IMR-90 (cell line): ENCODE results near the gene PPM1J. TPM values are rescaled to one million over a fixed set of nuclear protein-coding genes. Genes with fewer than 3 reads are reported as not detected.

Experiments used
- ATAC-seq: fragments of 200-7000 bp; cut with Tn5 transposase; 2 replicates; pipeline ENCODE4 v1.9.1; 2020; ENCODE audit warnings: low read depth, mild to moderate bottlenecking, moderate library complexity
- BruUV-seq: library from RNA; stranded (reverse); fragments of 400-500 nt; replicated peaks from 2 replicates; lab custom pipeline; 2021; lab: Mats Ljungman, UMichigan
- CTCF ChIA-PET: fragments of 300-600 bp; formaldehyde crosslinking; extraction: SDS; loops from one replicate; lab custom pipeline; 2021; ENCODE audit warnings: antibody characterized with exemption; lab: Yijun Ruan, JAX
- POLR2A ChIA-PET: fragments of 300-600 bp; sonication (Branson Sonifier 250); formaldehyde crosslinking; loops from one replicate; lab custom pipeline; 2022; ENCODE audit warnings: antibody characterized with exemption; ENCODE audit not compliant: unreplicated experiment; lab: Charles Lee
- DNase-seq: peaks from one replicate; pipeline ENCODE4 v3.0.0; 2013
- H2AFZ ChIP-seq: replicated peaks from 2 replicates; pipeline ENCODE3; 2013; ENCODE audit warnings: low read length, mild to moderate bottlenecking; ENCODE audit not compliant: poor library complexity
- H2AK5ac ChIP-seq: 2 replicates; pipeline ENCODE4 v1.6.1; 2013; ENCODE audit warnings: low read depth, low read length, inconsistent platforms
- H2AK9ac ChIP-seq: replicated peaks from 2 replicates; pipeline ENCODE3; 2013; ENCODE audit warnings: mild to moderate bottlenecking, low read depth, low read length, moderate library complexity; ENCODE audit not compliant: poor library complexity
- H2BK120ac ChIP-seq: 2 replicates; pipeline ENCODE4 v1.6.1; 2013; ENCODE audit warnings: low read depth, low read length, inconsistent platforms
- H2BK15ac ChIP-seq: 3 replicates; pipeline ENCODE4 v1.6.1; 2013; ENCODE audit warnings: low read depth, low read length, inconsistent platforms
- H2BK20ac ChIP-seq: 2 replicates; pipeline ENCODE4 v1.6.1; 2013; ENCODE audit warnings: low read depth, mild to moderate bottlenecking, inconsistent platforms, low read length, moderate library complexity
- H2BK5ac ChIP-seq: 2 replicates; pipeline ENCODE4 v1.6.1; 2013; ENCODE audit warnings: mild to moderate bottlenecking, low read depth, low read length, inconsistent platforms; ENCODE audit not compliant: poor library complexity, severe bottlenecking
- H3K14ac ChIP-seq: replicated peaks from 2 replicates; pipeline ENCODE4 v1.6.1; 2013; ENCODE audit warnings: low read depth, low read length, inconsistent platforms
- H3K18ac ChIP-seq: 2 replicates; pipeline ENCODE4 v1.6.1; 2013; ENCODE audit warnings: low read depth, low read length, control low read depth
- H3K23ac ChIP-seq: 2 replicates; pipeline ENCODE4 v1.6.1; 2013; ENCODE audit warnings: low read depth, low read length, inconsistent platforms
- H3K27ac ChIP-seq: 2 replicates; pipeline ENCODE4 v1.5.1; 2013; ENCODE audit warnings: mild to moderate bottlenecking, control low read depth, low read length; ENCODE audit not compliant: insufficient read depth
- H3K27me3 ChIP-seq: 2 replicates; pipeline ENCODE4 v1.6.1; 2013; ENCODE audit warnings: low read length; ENCODE audit not compliant: control insufficient read depth, insufficient read depth
- H3K36me3 ChIP-seq: 2 replicates; pipeline ENCODE4 v1.6.1; 2013; ENCODE audit warnings: low read length, mixed read lengths; ENCODE audit not compliant: control insufficient read depth, insufficient read depth
- H3K4ac ChIP-seq: 2 replicates; pipeline ENCODE4 v1.6.1; 2013; ENCODE audit warnings: low read depth, low read length, inconsistent platforms
- H3K4me1 ChIP-seq: 2 replicates; pipeline ENCODE4 v1.6.1; 2013; ENCODE audit warnings: low read length, mixed read lengths; ENCODE audit not compliant: control insufficient read depth, insufficient read depth
- H3K4me2 ChIP-seq: 2 replicates; pipeline ENCODE4 v1.6.1; 2013; ENCODE audit warnings: low read depth, mild to moderate bottlenecking, control low read depth, low read length, moderate library complexity
- H3K4me3 ChIP-seq: 2 replicates; pipeline ENCODE4 v1.5.1; 2013; ENCODE audit warnings: low read depth, mild to moderate bottlenecking, control low read depth, low read length, moderate library complexity; ENCODE audit not compliant: insufficient read depth
- H3K56ac ChIP-seq: 2 replicates; pipeline ENCODE4 v1.6.1; 2013; ENCODE audit warnings: low read length, inconsistent platforms; ENCODE audit not compliant: insufficient read depth; ENCODE audit errors: extremely low read depth
- H3K79me1 ChIP-seq, 2 experiments: 2 replicates each; pipeline ENCODE4 v1.6.1; 2013; ENCODE audit warnings: low read length in 2 of 2, inconsistent platforms in 1 of 2, low read depth in 1 of 2
- H3K9ac ChIP-seq: 2 replicates; pipeline ENCODE4 v1.6.1; 2013; ENCODE audit warnings: low read depth, low read length, control low read depth
- H3K9me1 ChIP-seq: 2 replicates; pipeline ENCODE4 v1.6.1; 2013; ENCODE audit warnings: low read length, inconsistent platforms; ENCODE audit not compliant: insufficient read depth
- H3K9me3 ChIP-seq: 2 replicates; pipeline ENCODE4 v1.6.1; 2013; ENCODE audit warnings: low read length; ENCODE audit not compliant: control insufficient read depth, insufficient read depth
- H4K20me1 ChIP-seq: 2 replicates; pipeline ENCODE4 v1.6.1; 2013; ENCODE audit warnings: low read length, inconsistent platforms; ENCODE audit not compliant: insufficient read depth
- H4K5ac ChIP-seq: 2 replicates; pipeline ENCODE4 v1.6.1; 2013; ENCODE audit warnings: mild to moderate bottlenecking, low read depth, low read length, control low read depth
- H4K8ac ChIP-seq, 2 experiments: 2 replicates each; pipeline ENCODE4 v1.6.1; 2013; ENCODE audit warnings: low read depth in 2 of 2, low read length in 2 of 2, control low read depth in 1 of 2, inconsistent platforms in 1 of 2
- H4K91ac ChIP-seq: 2 replicates; pipeline ENCODE4 v1.6.1; 2013; ENCODE audit warnings: low read depth, low read length, inconsistent platforms; ENCODE audit not compliant: insufficient read depth
- BHLHE40 ChIP-seq: fragments of 150-350 bp; IDR thresholded peaks from 2 replicates; pipeline ENCODE4 v1.6.1; 2016; ENCODE audit warnings: mild to moderate bottlenecking, low read depth, low read length
- CEBPB ChIP-seq: IDR thresholded peaks from 2 replicates; pipeline ENCODE4 v1.6.1; 2012; ENCODE audit warnings: low read depth, low read length, improper control_type of control experiment
- CHD1 ChIP-seq: IDR thresholded peaks from 2 replicates; pipeline ENCODE4 v1.6.1; 2012; ENCODE audit warnings: low read depth, low read length, improper control_type of control experiment
- FOS ChIP-seq: fragments of 150-350 bp; IDR thresholded peaks from 2 replicates; pipeline ENCODE4 v1.6.1; 2016; ENCODE audit warnings: low read depth, low read length
- RAD21 ChIP-seq: IDR thresholded peaks from 2 replicates; pipeline ENCODE4 v1.6.1; 2012; ENCODE audit warnings: low read length, improper control_type of control experiment
- RFX5 ChIP-seq: IDR thresholded peaks from 2 replicates; pipeline ENCODE4 v1.8.0; 2012; ENCODE audit warnings: low read depth, mild to moderate bottlenecking, low read length, moderate library complexity
- SMC3 ChIP-seq: fragments of 150-350 bp; IDR thresholded peaks from 2 replicates; pipeline ENCODE4 v1.6.1; 2016; ENCODE audit warnings: low read depth, mild to moderate bottlenecking, antibody characterized with exemption, low read length, moderate library complexity
- WGBS, 2 experiments: methylation state at CpG; one replicate each; pipeline versions ENCODE4 v1.1.5 to v1.1.7; 2013; ENCODE audit warnings: missing lambda C conversion rate in 2 of 2; ENCODE audit not compliant: insufficient read length in 1 of 2; ENCODE audit errors: extremely low coverage in 2 of 2; 5-methylcytosine and 5-hydroxymethylcytosine counted together
- dilution Hi-C: fragments of 300-500 bp; cut with HindIII; formaldehyde crosslinking; loops from one replicate; pipeline ENCODE4 v1.14.3; 2018; ENCODE audit warnings: low sequenced_read_pairs; ENCODE audit not compliant: unreplicated experiment
- in situ Hi-C: fragments of 300-500 bp; cut with MboI; formaldehyde crosslinking; loops from 3 replicates; pipeline ENCODE4 v1.14.3; 2019; ENCODE audit warnings: low sequenced_read_pairs, inconsistent platforms, mixed read lengths
- intact Hi-C: fragments of 100-400 bp; cut with micrococcal nuclease; formaldehyde crosslinking; loops from 2 replicates; pipeline ENCODE4 v1.10.0; 2022
- polyA plus RNA-seq, 3 experiments: library from polyadenylated mRNA; depleted of rRNA; stranded (reverse); fragments of >200 nt; gene quantifications; 2 replicates each; pipeline ENCODE4 v1.2.3, GENCODE V29; 2012; ENCODE audit warnings: low replicate concordance in 1 of 3
- total RNA-seq: library from RNA; depleted of rRNA; stranded (reverse); fragments of >200 nt; gene quantifications from 2 replicates; pipeline ENCODE4 v1.2.3, GENCODE V29; 2012
- TF ChIP-seq, protein P1 (sequence below): fragments of 150-350 bp; IDR thresholded peaks from 2 replicates; pipeline ENCODE4 v1.6.1; 2016; ENCODE audit warnings: low read depth, mild to moderate bottlenecking, low read length, moderate library complexity, borderline replicate concordance

Gene PPM1J
- total and polyA plus RNA-seq, 2 of the 4 experiments (the other 2 are of a cell fraction): 1.8 to 2.4 TPM

DNA sequence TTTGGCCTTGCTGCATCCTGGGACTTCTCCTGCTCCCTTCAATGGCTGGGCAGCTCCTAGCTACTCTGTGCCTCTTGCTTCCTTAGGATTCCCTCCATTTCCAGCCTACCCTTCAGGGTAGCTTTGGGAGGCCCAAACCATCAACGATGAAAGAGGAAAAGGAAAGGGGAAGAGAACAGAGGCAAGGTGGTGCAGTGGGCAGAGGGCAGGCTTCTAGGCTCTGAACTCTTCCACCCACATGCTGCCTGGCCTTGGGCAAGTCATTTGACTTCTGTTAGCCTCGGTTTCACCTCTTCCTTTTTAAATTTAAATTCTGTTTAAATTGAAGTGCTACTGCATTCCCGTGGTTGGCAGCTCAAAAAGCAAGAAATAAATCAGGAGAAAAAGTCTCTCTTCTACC lies 5.7 kb upstream of the PPM1J start:
- H3K9me3 ChIP-seq: no peaks in the 10 kb centered on the region
- ChIA-PET CTCF (interaction anchor here (1.3 to 1.4 kb wide), 2 partner anchors 23 to 84 kb away, joined by 5 to 8 read pairs; no protein-coding TSS in a partner anchor), POLR2A (no interaction called here)
- no peak overlapping the region for H3K56ac ChIP-seq
- H2AK5ac ChIP-seq: no peak overlapping the region
- H3K4me2 ChIP-seq: no peak overlapping the region
- no peak overlapping the region for H3K4ac ChIP-seq
- H3K27ac ChIP-seq: no peak overlapping the region
- H3K27me3 ChIP-seq: peaks cover 4% of the 10 kb centered on the region; the same call in 1 of the 2 replicates
- H3K9ac ChIP-seq: no peak overlapping the region
- H3K4me3 ChIP-seq: no peak overlapping the region
- DNase-seq (no peak), ATAC-seq (no peak)
- no peak overlapping the region for H2BK5ac ChIP-seq
- dilution Hi-C loops (no loop called here), intact Hi-C loops (no loop called here), in situ Hi-C loops (loop anchor here (10.0 to 25.0 kb wide), 2 partner anchors 324 to 967 kb away; no protein-coding TSS in a partner anchor)
- H4K20me1 ChIP-seq: no peaks in the 10 kb centered on the region
- peaks cover 9% of the 10 kb centered on the region for H3K4me1 ChIP-seq
- H3K79me1 ChIP-seq: no peaks in the 10 kb centered on the region
- H4K91ac ChIP-seq: no peak overlapping the region
- no peak overlapping the region for H3K23ac ChIP-seq
- no CpG with 5 or more reads among the region's 3 CpGs for WGBS, 2 experiments
- no peak overlapping the region for H4K5ac ChIP-seq
- no peak overlapping the region for H2BK15ac ChIP-seq
- H3K14ac ChIP-seq: no peak overlapping the region
- BruUV-seq: no TSS peak
- peaks cover 4% of the 10 kb centered on the region for H3K9me1 ChIP-seq
- H3K18ac ChIP-seq: no peak overlapping the region
- H2BK20ac ChIP-seq: no peak overlapping the region
- H3K36me3 ChIP-seq: no peaks in the 10 kb centered on the region
- no peak overlapping the region for H2AFZ ChIP-seq
- H2AK9ac ChIP-seq: no peak overlapping the region
- no peak overlapping the region for H2BK120ac ChIP-seq
- no peak overlapping the region for H4K8ac ChIP-seq
- no peak for TF ChIP-seq FOS
- no peak for TF ChIP-seq SMC3
- no peak for TF ChIP-seq RFX5
- no peak for TF ChIP-seq CHD1
- TF ChIP-seq, protein P1, sequence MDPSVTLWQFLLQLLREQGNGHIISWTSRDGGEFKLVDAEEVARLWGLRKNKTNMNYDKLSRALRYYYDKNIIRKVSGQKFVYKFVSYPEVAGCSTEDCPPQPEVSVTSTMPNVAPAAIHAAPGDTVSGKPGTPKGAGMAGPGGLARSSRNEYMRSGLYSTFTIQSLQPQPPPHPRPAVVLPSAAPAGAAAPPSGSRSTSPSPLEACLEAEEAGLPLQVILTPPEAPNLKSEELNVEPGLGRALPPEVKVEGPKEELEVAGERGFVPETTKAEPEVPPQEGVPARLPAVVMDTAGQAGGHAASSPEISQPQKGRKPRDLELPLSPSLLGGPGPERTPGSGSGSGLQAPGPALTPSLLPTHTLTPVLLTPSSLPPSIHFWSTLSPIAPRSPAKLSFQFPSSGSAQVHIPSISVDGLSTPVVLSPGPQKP: no peak
- no peak for TF ChIP-seq RAD21
- TF ChIP-seq CEBPB: no peak
- no peak for TF ChIP-seq BHLHE40
